Measurements from ENCODE around the gene RERE. TPM values are rescaled to one million over a fixed set of nuclear protein-coding genes. Genes with fewer than 3 reads are reported as not detected.

RERE gene
- total RNA-seq, 1 donor from 2014 or later, result 88.5 TPM

GRCh38 chr1:8545078-8545477 is 272.4 kb downstream of the RERE start:
- Histone ChIP-seq H3K9me3 (no peaks in the 10 kb centered on the region), H3K36me3 (peaks cover 10% of the 10 kb centered on the region), H3K27me3 (ENCODE audit: low read depth) (no peaks in the 10 kb centered on the region), H3K27ac (no peak overlapping the region), H3K4me1 (no peaks in the 10 kb centered on the region), H3K4me3 (no peak overlapping the region)
- no peak for TF ChIP-seq CTCF (IDR thresholded peaks at IDR 0.05)
- ATAC-seq (no peak), DNase-seq (no peak)
- intact Hi-C loops (cut with DNase I), result no loop called here

GRCh38 chr1:8544644-8545043 is 272.8 kb downstream of the RERE start:
- no peak for DNase-seq
- Histone ChIP-seq H3K27ac (no peak overlapping the region), H3K36me3 (peaks cover 14% of the 10 kb centered on the region), H3K27me3 (ENCODE audit: low read depth) (no peaks in the 10 kb centered on the region), H3K4me3 (no peak overlapping the region), H3K9me3 (no peaks in the 10 kb centered on the region), H3K4me1 (no peaks in the 10 kb centered on the region)
- TF ChIP-seq CTCF (IDR thresholded peaks at IDR 0.05), result no peak
- intact Hi-C loops (cut with DNase I), result no loop called here
- ATAC-seq, result no peak

- TF ChIP-seq CTCF (IDR thresholded peaks at IDR 0.05), result no peak
- intact Hi-C loops (cut with DNase I), result no loop called here
- H3K4me3 ChIP-seq, result no peak overlapping the region
- ATAC-seq (no peak), DNase-seq (no peak)
- H3K27ac ChIP-seq, result no peak overlapping the region
- no peaks in the 10 kb centered on the region for H3K27me3 ChIP-seq (ENCODE audit: low read depth)
- H3K36me3 ChIP-seq, result peaks cover 16% of the 10 kb centered on the region
- H3K4me1 ChIP-seq, result peaks cover 2% of the 10 kb centered on the region
- no peaks in the 10 kb centered on the region for H3K9me3 ChIP-seq
Observed at GRCh38 chr1:8543965-8544364, 273.5 kb downstream of the RERE start.

GRCh38 chr1:8541961-8542521 is 275.4 kb downstream of the RERE start:
- Histone ChIP-seq H3K36me3 (peaks cover 16% of the 10 kb centered on the region), H3K4me1 (peaks cover 18% of the 10 kb centered on the region), H3K4me3 (no peak overlapping the region), H3K27ac (no peak overlapping the region), H3K27me3 (ENCODE audit: low read depth) (no peaks in the 10 kb centered on the region), H3K9me3 (no peaks in the 10 kb centered on the region)
- TF ChIP-seq CTCF (IDR thresholded peaks at IDR 0.05), result no peak
- DNase-seq (no peak), ATAC-seq (no peak)
- intact Hi-C loops (cut with DNase I), result no loop called here

GRCh38 chr1:8540971-8541370 is 276.5 kb downstream of the RERE start:
- peaks cover 18% of the 10 kb centered on the region for H3K4me1 ChIP-seq
- no peak overlapping the region for H3K27ac ChIP-seq
- peaks cover 16% of the 10 kb centered on the region for H3K36me3 ChIP-seq
- TF ChIP-seq CTCF (IDR thresholded peaks at IDR 0.05), result no peak
- ATAC-seq (no peak), DNase-seq (no peak)
- no peak overlapping the region for H3K4me3 ChIP-seq
- intact Hi-C loops (cut with DNase I), result no loop called here
- no peaks in the 10 kb centered on the region for H3K9me3 ChIP-seq
- no peaks in the 10 kb centered on the region for H3K27me3 ChIP-seq (ENCODE audit: low read depth)

All from lower lobe of right lung (tissue), 2 donors.